IgD-negative memory B cell (primary cell): ENCODE measurements around the gene GPC6. TPM values are rescaled to one million over a fixed set of nuclear protein-coding genes. Genes with fewer than 3 reads are reported as not detected.

ENCODE experiments used
- H3K27ac Mint-ChIP-seq, 3 donors: one replicate each; pipeline ENCODE4 v1.8.0; 2020 to 2022; ENCODE audit warnings: mild to moderate bottlenecking in 3 of 3, mixed read lengths in 3 of 3, moderate library complexity in 1 of 3
- H3K27me3 Mint-ChIP-seq: one replicate; pipeline ENCODE4 v1.8.0; 2021; ENCODE audit warnings: mixed read lengths
- H3K36me3 Mint-ChIP-seq: one replicate; pipeline ENCODE4 v1.8.0; 2020; ENCODE audit warnings: mild to moderate bottlenecking, mixed read lengths
- H3K4me1 Mint-ChIP-seq, 3 donors: one replicate each; pipeline ENCODE4 v1.8.0; 2020 to 2022; ENCODE audit warnings: mixed read lengths in 3 of 3, mild to moderate bottlenecking in 1 of 3
- H3K4me3 Mint-ChIP-seq, 4 donors: one replicate each; pipeline ENCODE4 v1.8.0; 2020 to 2022; ENCODE audit warnings: mild to moderate bottlenecking in 4 of 4, mixed read lengths in 4 of 4, moderate library complexity in 3 of 4
- H3K9me3 Mint-ChIP-seq, 3 donors: one replicate each; pipeline ENCODE4 v1.8.0; 2020 to 2021; ENCODE audit warnings: mixed read lengths in 3 of 3, mild to moderate bottlenecking in 1 of 3
- polyA plus RNA-seq: library from polyadenylated mRNA; unstranded; fragments of 300-500 nt; fragmentation: Illumina TruSeq; gene quantifications from one replicate; pipeline ENCODE4 v1.2.3, GENCODE V29; 2021

GPC6 gene
- polyA plus RNA-seq, 1 donor from 2014 or later: not detected

DNA sequence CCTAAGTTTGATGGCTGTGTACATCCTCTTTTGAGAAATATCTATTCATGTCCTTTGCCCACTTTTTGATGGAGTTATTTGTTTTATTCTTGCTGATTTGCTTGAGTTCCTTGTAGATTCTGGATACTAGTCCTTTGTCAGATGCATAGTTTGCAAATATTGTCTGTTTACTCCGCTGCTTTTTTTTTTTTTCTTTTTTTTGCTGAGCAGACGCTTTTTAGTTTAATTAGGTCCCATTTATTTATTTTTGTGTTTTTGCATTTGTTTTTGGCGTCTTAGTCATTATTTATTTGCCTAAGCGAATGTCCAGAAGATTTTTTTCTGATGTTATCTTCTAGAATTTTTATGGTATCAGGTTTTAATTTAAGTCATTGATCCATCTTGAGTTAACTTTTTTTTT lies 114.9 kb downstream of the GPC6 start:
- Mint-ChIP-seq H3K4me3 (no peak overlapping the region), H3K9me3 (peaks cover 3 to 19% (median 4%) of the 10 kb centered on the region in 3 donors), H3K36me3 (no peaks in the 10 kb centered on the region), H3K4me1 (peaks cover 0 to 2% (median 0%) of the 10 kb centered on the region in 3 donors), H3K27ac (no peak overlapping the region), H3K27me3 (no peaks in the 10 kb centered on the region)

DNA sequence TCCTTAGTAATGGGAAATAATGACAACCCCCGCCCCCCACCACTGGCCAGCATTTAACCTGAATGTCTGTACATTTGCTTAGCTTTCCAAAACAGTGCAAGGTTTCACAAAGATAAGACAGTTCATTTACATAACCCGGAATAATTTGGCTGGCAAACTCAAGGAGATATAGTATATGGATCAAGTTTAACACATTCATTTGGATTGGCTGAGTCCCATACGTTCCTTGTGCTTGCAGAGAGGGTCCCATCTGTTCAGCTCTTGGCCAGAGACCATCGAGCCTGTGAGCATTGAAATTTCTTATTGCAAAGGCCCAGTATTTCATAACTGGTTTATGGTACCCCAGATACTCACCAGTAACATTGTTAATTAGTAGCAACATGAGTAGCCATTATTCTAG lies 116.5 kb downstream of the GPC6 start:
- H3K9me3 Mint-ChIP-seq: peaks cover 3 to 24% (median 5%) of the 10 kb centered on the region in 3 donors
- H3K36me3 Mint-ChIP-seq: no peaks in the 10 kb centered on the region
- H3K4me1 Mint-ChIP-seq: peaks cover 0 to 2% (median 0%) of the 10 kb centered on the region in 3 donors
- no peaks in the 10 kb centered on the region for H3K27me3 Mint-ChIP-seq
- no peak overlapping the region for H3K4me3 Mint-ChIP-seq
- no peak overlapping the region for H3K27ac Mint-ChIP-seq

DNA sequence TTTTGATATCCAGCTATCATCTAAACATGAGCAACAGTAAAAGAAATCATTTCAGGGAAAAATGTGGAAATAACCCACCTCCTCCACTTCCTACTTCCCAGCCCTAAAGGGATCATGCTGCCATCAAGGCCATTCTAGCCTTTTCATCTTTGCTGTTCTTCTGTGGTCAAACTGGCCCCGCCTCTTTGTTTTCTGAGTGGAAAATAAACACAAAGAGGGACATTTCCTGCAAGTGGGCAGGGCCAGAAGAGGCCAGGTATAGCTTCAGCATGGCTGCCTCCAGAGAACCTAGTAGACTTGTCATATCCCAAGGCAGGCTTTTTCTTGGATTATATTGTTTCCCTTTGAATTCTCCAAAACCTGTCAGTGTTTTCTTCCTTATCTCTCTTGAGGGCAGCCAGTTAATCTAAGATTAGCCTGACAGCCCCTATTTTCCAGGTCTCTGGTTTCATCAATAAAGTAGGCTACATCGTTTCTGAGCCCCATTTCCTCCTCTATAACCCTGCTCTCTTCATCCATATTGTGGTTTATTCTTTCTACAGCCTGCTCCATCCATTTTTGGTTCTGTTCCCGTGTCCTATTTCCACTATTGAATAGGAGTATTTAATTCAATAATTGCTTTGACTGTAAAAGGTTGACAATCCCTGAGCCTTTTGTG lies 117.6 kb downstream of the GPC6 start:
- Mint-ChIP-seq H3K27ac (no peak overlapping the region), H3K27me3 (no peaks in the 10 kb centered on the region), H3K4me1 (peaks cover 0 to 2% (median 0%) of the 10 kb centered on the region in 3 donors), H3K36me3 (no peaks in the 10 kb centered on the region), H3K4me3 (no peak overlapping the region), H3K9me3 (peaks cover 3 to 24% (median 5%) of the 10 kb centered on the region in 3 donors)

DNA sequence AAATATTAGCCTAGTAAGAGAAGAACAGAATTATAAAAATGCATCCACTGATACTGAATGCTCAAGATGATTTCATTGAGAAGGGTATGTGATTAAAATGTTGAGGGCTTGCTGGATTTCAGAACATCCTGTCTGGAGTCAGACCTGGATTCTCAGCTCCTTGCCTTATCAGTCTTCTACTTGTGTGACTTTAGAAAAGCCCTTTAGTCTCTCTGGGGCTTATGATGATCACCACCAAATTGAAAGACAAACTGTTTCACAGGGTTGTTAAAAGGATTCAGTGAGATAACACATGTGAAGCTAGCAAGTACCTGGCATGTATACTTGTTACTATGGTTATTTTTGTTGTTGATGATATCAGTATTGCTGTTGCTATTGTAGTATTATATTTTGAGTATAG lies 118.4 kb downstream of the GPC6 start:
- Mint-ChIP-seq H3K4me1 (peaks cover 0 to 2% (median 0%) of the 10 kb centered on the region in 3 donors), H3K27ac (no peak overlapping the region), H3K27me3 (no peaks in the 10 kb centered on the region), H3K36me3 (no peaks in the 10 kb centered on the region), H3K9me3 (peaks cover 3 to 24% (median 5%) of the 10 kb centered on the region in 3 donors), H3K4me3 (no peak overlapping the region)

DNA sequence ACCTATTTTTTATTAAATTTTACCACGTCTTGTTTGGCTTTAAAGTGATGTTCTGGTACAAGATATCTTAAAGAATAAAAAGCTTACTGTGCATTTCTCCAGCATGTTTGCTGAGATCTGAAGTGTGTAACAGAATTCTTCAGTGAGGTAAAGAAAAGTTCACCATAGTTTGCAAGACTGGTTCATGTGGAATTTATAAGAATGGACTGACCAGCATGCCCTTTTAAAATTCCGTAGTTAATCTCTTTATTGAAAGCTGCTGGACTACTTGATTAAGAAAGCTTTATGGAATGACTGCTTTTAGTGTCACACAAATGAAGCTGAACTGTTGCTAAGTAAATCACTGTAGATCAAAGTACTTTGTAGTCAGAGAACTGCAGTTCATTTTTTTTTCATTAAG lies 119.2 kb downstream of the GPC6 start:
- Mint-ChIP-seq H3K9me3 (peaks cover 3 to 20% (median 5%) of the 10 kb centered on the region in 3 donors), H3K36me3 (no peaks in the 10 kb centered on the region), H3K27me3 (no peaks in the 10 kb centered on the region), H3K4me3 (no peak overlapping the region), H3K4me1 (peaks cover 0 to 2% (median 0%) of the 10 kb centered on the region in 3 donors), H3K27ac (no peak overlapping the region)

DNA sequence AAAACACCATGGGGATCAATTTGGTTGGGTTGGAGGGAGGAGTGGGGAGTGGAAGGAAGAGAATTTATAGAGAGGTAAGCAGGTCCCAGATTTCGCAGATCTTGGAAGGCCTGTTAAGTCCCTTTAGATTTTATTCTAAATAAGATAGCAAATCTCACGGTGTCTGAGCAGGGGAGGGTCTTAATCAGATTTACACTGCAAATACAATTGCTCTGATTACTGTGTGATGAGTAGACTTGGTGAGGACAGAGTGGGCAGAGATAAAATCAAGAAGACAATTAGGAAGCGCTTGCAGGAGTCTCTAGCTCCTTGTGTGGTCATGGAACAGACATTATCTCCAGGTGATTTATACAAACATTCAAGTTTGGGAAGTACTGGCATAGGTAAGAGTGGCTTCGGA lies 126.0 kb downstream of the GPC6 start:
- H3K27ac Mint-ChIP-seq: no peak overlapping the region
- no peaks in the 10 kb centered on the region for H3K4me1 Mint-ChIP-seq
- H3K9me3 Mint-ChIP-seq: peaks cover 0 to 13% (median 2%) of the 10 kb centered on the region in 3 donors
- H3K36me3 Mint-ChIP-seq: no peaks in the 10 kb centered on the region
- no peaks in the 10 kb centered on the region for H3K27me3 Mint-ChIP-seq
- H3K4me3 Mint-ChIP-seq: no peak overlapping the region

DNA sequence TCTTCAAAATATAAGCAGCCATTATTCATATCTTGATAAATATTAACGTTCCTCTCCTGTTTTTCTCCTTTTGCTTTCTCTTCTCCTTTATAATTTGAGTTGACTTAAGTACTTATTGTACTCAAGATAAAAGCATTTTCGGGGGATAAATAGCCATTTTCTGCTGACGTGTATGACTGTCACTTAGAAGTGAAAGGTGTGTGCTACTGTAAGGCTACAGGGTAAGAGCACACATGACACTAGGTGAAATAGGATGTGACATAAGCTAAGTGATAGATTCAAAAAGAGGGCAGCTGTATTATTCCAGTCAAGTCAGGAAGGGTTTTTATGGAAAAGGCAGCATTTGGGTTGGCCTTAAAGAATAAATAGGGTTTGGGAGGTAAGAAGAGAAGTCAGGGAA lies 128.5 kb downstream of the GPC6 start:
- Mint-ChIP-seq H3K27ac (no peak overlapping the region), H3K4me3 (no peak overlapping the region), H3K4me1 (no peaks in the 10 kb centered on the region), H3K36me3 (no peaks in the 10 kb centered on the region), H3K27me3 (no peaks in the 10 kb centered on the region), H3K9me3 (peaks cover 0 to 13% (median 3%) of the 10 kb centered on the region in 3 donors)

DNA sequence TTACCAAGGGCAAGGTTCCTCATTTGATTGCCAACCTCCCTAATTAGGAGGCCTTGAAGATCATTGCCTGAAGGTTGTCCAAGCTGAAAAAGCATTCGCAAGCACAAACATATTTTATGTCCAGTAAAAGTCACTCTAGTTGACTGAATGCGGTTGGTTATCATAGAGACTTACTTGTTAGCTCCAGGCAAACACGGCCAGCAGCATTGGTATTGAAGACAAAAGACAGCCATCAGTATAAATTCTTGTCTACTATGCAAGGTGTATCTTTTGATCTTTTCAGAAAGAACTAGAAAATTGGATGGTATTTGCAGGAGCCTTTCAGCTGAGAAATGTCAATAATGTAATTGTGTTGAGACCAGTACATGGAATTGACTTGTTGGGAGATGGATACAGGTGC lies 129.9 kb downstream of the GPC6 start:
- no peaks in the 10 kb centered on the region for H3K36me3 Mint-ChIP-seq
- H3K4me3 Mint-ChIP-seq: no peak overlapping the region
- peaks cover 0 to 13% (median 3%) of the 10 kb centered on the region in 3 donors for H3K9me3 Mint-ChIP-seq
- H3K27ac Mint-ChIP-seq: no peak overlapping the region
- no peaks in the 10 kb centered on the region for H3K4me1 Mint-ChIP-seq
- no peaks in the 10 kb centered on the region for H3K27me3 Mint-ChIP-seq

DNA sequence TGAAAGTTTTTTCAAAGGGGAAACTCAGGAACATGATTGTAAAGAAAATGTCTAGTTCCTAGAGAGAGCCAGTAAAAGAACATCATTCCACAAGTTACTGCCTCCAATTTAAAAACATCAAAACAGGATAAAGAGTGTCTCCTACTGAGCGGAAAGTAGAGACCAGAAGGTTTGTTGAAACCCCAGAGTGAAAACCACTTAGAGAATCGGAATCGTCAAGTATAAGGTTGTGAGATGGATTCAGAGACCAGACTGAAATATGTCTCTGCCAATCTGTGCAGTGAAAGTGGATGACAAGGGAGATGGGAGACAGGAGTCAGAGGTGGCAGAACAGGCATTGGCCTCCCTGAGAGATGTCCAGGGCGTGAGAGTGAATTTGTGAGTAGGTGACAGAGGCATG lies 133.4 kb downstream of the GPC6 start:
- no peak overlapping the region for H3K4me3 Mint-ChIP-seq
- peaks cover 3 to 17% (median 13%) of the 10 kb centered on the region in 3 donors for H3K9me3 Mint-ChIP-seq
- H3K36me3 Mint-ChIP-seq: no peaks in the 10 kb centered on the region
- no peak overlapping the region for H3K27ac Mint-ChIP-seq
- no peaks in the 10 kb centered on the region for H3K27me3 Mint-ChIP-seq
- no peaks in the 10 kb centered on the region for H3K4me1 Mint-ChIP-seq

DNA sequence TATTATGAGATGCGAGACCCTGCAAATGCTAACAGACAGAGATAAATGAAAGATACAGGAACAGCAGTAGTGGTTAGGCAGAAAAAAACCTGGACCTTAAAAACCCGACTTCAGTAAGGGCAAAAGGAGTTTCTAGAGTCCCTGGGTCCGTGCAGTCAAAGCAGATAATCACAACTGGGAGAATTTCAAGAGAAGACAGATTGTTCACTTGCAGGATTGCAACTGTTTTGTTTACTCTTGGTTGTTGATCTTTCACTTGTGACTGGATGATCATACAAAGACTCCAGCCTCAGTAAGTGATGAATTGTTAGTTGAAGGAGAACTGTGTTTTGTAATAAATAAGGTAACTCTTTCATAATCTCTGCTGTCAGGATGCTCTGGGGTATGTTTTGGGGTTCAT lies 135.1 kb downstream of the GPC6 start:
- Mint-ChIP-seq H3K36me3 (no peaks in the 10 kb centered on the region), H3K4me3 (no peak overlapping the region), H3K9me3 (peaks cover 3 to 13% (median 9%) of the 10 kb centered on the region in 3 donors), H3K27me3 (no peaks in the 10 kb centered on the region), H3K4me1 (no peaks in the 10 kb centered on the region), H3K27ac (no peak overlapping the region)

DNA sequence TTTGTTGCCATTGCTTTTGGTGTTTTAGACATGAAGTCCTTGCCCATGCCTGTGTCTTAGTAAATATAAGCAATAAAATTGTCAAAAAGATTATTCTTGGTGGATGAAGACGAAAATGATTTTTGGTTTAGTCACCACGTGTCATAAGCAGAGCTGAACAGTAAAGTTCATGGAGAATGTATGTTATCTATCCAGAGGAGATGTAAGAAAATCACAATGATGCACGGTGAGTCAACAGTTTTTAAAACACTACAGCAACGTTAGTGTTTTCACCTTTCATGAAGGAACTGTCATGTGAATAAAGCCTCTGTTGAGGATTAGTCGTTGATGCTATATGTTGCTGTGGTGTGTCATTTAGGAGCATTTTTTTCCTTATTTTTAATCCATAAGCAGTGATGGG lies 137.6 kb downstream of the GPC6 start:
- no peak overlapping the region for H3K4me3 Mint-ChIP-seq
- H3K27me3 Mint-ChIP-seq: no peaks in the 10 kb centered on the region
- H3K36me3 Mint-ChIP-seq: no peaks in the 10 kb centered on the region
- H3K27ac Mint-ChIP-seq: no peak overlapping the region
- H3K4me1 Mint-ChIP-seq: no peaks in the 10 kb centered on the region
- peaks cover 3 to 14% (median 9%) of the 10 kb centered on the region in 3 donors for H3K9me3 Mint-ChIP-seq

DNA sequence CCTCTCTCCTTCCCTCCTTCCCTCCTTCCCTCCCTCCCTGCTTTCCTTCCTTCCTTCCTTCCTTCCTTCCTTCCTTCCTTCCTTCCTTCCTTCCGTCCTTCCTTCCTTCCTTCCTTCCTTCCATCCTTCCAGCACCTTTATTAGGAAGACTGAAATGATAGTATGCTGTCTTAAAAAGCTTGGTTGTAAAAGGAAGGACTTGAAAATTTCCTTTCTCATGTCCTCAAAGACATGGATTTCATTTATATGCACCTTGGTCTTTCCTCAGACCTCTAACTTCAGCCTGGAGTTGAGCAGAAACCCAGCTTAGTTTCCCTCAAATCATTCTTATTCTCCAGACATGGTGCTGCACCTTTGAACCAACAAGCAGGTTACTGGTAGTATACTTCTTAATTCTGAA lies 141.7 kb downstream of the GPC6 start:
- no peaks in the 10 kb centered on the region for H3K36me3 Mint-ChIP-seq
- H3K9me3 Mint-ChIP-seq: peaks cover 3 to 13% (median 9%) of the 10 kb centered on the region in 3 donors
- H3K27me3 Mint-ChIP-seq: no peaks in the 10 kb centered on the region
- no peaks in the 10 kb centered on the region for H3K4me1 Mint-ChIP-seq
- no peak overlapping the region for H3K4me3 Mint-ChIP-seq
- no peak overlapping the region for H3K27ac Mint-ChIP-seq

DNA sequence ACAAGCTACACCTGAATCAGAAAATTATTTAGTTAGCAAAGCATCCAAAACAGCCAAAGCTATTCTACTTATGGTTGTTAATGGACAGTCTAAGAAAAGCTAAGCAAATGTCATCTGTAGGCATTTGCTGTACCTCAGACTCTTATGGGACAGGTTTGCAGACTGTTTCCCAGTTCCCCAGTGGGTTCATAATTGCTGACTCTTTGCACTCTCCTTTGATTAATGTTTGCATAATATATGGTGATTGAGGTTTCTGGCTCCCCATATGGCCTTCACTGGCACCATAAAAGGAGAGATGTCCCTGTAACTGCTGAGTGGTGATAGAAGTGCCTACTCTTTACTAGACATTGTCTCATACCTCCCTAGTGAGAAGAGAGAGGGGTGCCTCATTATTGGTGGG lies 142.1 kb downstream of the GPC6 start:
- peaks cover 3 to 13% (median 9%) of the 10 kb centered on the region in 3 donors for H3K9me3 Mint-ChIP-seq
- no peaks in the 10 kb centered on the region for H3K36me3 Mint-ChIP-seq
- no peaks in the 10 kb centered on the region for H3K27me3 Mint-ChIP-seq
- no peak overlapping the region for H3K27ac Mint-ChIP-seq
- no peaks in the 10 kb centered on the region for H3K4me1 Mint-ChIP-seq
- H3K4me3 Mint-ChIP-seq: no peak overlapping the region

DNA sequence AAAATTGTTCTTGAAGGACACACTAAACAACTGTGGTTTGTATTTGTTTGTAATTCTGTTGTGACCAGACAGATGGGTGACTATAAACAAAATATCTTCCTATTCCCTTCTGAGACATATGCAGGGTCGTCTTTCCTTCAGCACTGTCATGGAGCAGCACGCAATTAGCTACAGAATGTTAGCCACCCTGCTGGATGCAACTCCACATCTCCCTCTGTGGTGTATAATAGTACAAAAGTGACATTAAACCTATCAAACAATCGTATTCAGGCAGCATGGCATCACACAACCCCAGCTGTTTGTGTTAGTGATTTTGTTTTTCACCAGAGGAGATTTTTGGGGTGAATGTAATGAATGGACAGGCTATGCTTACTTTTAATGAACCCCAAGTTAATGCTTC lies 146.2 kb downstream of the GPC6 start:
- Mint-ChIP-seq H3K27ac (no peak overlapping the region), H3K9me3 (peaks cover 0 to 4% (median 0%) of the 10 kb centered on the region in 3 donors), H3K4me1 (peaks cover 0 to 3% (median 0%) of the 10 kb centered on the region in 3 donors), H3K4me3 (no peak overlapping the region), H3K27me3 (no peaks in the 10 kb centered on the region), H3K36me3 (no peaks in the 10 kb centered on the region)

DNA sequence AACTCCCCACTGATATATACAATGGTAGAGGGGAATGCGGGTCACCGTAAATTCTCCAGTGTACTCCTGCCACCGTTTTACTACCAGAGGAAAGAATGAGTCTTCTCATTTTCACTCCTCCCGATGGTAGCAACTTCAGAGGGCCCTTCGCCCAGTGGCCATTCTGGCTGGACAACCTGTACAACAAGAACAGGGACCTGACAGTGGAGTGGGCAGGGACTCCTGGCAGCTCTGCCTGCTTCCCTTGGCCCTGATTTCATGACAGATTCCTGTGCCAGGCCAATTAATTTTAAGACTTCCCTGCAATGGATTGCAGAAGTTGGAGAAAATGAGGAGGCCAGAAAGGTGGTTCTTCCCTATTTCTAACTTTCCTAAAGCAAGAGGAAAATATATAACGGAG lies 148.9 kb downstream of the GPC6 start:
- H3K4me3 Mint-ChIP-seq: no peak overlapping the region
- H3K27ac Mint-ChIP-seq: no peak overlapping the region
- H3K9me3 Mint-ChIP-seq: peaks cover 2 to 3% (median 3%) of the 10 kb centered on the region in 3 donors
- H3K36me3 Mint-ChIP-seq: no peaks in the 10 kb centered on the region
- H3K4me1 Mint-ChIP-seq: peaks cover 0 to 6% (median 0%) of the 10 kb centered on the region in 3 donors
- H3K27me3 Mint-ChIP-seq: no peaks in the 10 kb centered on the region

DNA sequence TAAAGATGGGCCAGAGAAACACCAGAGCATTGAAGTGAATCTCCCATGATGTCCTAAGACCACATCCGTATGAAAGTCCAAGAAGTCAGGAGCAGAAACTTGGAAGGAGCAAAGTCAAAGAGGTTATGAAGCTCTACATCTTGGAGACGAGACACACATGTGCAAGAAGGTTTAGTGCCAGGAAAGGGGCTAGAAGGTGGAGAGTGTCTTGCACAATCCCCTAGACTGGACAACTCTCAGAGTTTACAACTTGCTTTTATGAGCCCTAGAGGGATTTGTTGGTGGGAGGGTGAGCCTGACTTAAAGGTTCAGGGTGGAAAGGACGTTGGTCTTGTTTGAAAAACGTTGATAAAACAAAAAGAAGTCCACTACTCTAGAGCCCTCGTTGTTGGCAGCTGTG lies 150.6 kb downstream of the GPC6 start:
- Mint-ChIP-seq H3K27me3 (no peaks in the 10 kb centered on the region), H3K4me3 (no peak overlapping the region), H3K9me3 (peaks cover 2 to 5% (median 3%) of the 10 kb centered on the region in 3 donors), H3K4me1 (peaks cover 0 to 6% (median 0%) of the 10 kb centered on the region in 3 donors), H3K36me3 (no peaks in the 10 kb centered on the region), H3K27ac (no peak overlapping the region)
